GM06990 (cell line): ENCODE results near the gene KLKB1.
A peak's percentile ranks its signal among the peaks of the same experiment; 100 is the strongest.

Experiments used
- DNase-seq: peaks from one replicate; pipeline ENCODE4 v3.0.0-alpha.2; 2011; ENCODE audit not compliant: insufficient read length; ENCODE audit errors: extremely low read depth
- H3K27me3 ChIP-seq: replicated peaks from 2 replicates; pipeline ENCODE4 v1.6.0; 2011; ENCODE audit warnings: low read length; ENCODE audit not compliant: control insufficient read depth, insufficient read depth
- H3K36me3 ChIP-seq: 2 replicates; pipeline ENCODE4 v1.5.1; 2011; ENCODE audit warnings: low read length; ENCODE audit not compliant: control insufficient read depth, insufficient read depth
- H3K4me3 ChIP-seq: replicated peaks from 2 replicates; pipeline ENCODE4 v1.5.1; 2011; ENCODE audit warnings: low read depth, mild to moderate bottlenecking, control low read depth, low read length
- CTCF ChIP-seq: IDR thresholded peaks from 2 replicates; pipeline ENCODE4 v1.5.1; 2011; ENCODE audit warnings: low read length, control low read depth, mild to moderate bottlenecking, inconsistent platforms; ENCODE audit not compliant: insufficient read depth, poor library complexity, severe bottlenecking

Gene KLKB1

GRCh38 chr4:186227221-186227620, at the start of gene KLKB1:
TSS of gene KLKB1 (plus strand) at chr4:186227507. CDS start at chr4:186228196, 689 bp downstream.
- DNase-seq: no peak
- H3K4me3 ChIP-seq: no peak within 1 kb of the TSS

GRCh38 chr4:186188107-186188506, 39.2 kb upstream of the KLKB1 start:
- no peak for TF ChIP-seq CTCF

More at GRCh38 chr4:186227221-186227620, at the start of gene KLKB1:
- Histone ChIP-seq H3K36me3 (no peaks in the 10 kb centered on the region), H3K27me3 (no peaks in the 10 kb centered on the region)
- no peak for TF ChIP-seq CTCF

GRCh38 chr4:186189656-186190055, 37.7 kb upstream of the KLKB1 start:
- no peak for TF ChIP-seq CTCF
- Histone ChIP-seq H3K4me3 (no peak overlapping the region), H3K27me3 (no peaks in the 10 kb centered on the region), H3K36me3 (no peaks in the 10 kb centered on the region)
- DNase-seq: no peak

More at GRCh38 chr4:186188107-186188506, 39.2 kb upstream of the KLKB1 start:
- Histone ChIP-seq H3K4me3 (no peak overlapping the region), H3K36me3 (no peaks in the 10 kb centered on the region), H3K27me3 (no peaks in the 10 kb centered on the region)
- no peak for DNase-seq

- Histone ChIP-seq H3K4me3 (peak overlapping the region; percentile 98), H3K36me3 (peaks cover 2% of the 10 kb centered on the region; the same call in 1 of the 2 replicates), H3K27me3 (no peaks in the 10 kb centered on the region)
- TF ChIP-seq CTCF: peak; percentile 31
- no peak for DNase-seq
Observed at GRCh38 chr4:186190581-186191199, 36.6 kb upstream of the KLKB1 start.

- peak within 1 kb of the TSS; percentile 98 for H3K4me3 ChIP-seq
- H3K36me3 ChIP-seq: peaks cover 2% of the 10 kb centered on the region; the same call in 1 of the 2 replicates
- DNase-seq: peak; percentile 93
- peak; percentile 33 for TF ChIP-seq CTCF
- H3K27me3 ChIP-seq: no peaks in the 10 kb centered on the region
Observed at GRCh38 chr4:186191200-186192065, 35.9 kb upstream of the KLKB1 start, which contains the start of gene CYP4V2. TSS of gene CYP4V2 (plus strand) at chr4:186191567. CDS start at chr4:186191824, 257 bp downstream.
